Breast epithelium (tissue), 3 donors: Measurements from ENCODE around the gene ARF1.

Source experiments
- CTCF ChIP-seq, 3 donors: fragments of 450-650 bp; IDR thresholded peaks; one replicate each; pipeline ENCODE4 v1.5.1; 2016 to 2017; ENCODE audit warnings: antibody characterized with exemption in 3 of 3, mild to moderate bottlenecking in 3 of 3, moderate library complexity in 3 of 3
- POLR2AphosphoS5 ChIP-seq, 3 donors: sonication (generic); formaldehyde crosslinking; IDR thresholded peaks; one replicate each; pipeline ENCODE4 v1.6.1; 2017; ENCODE audit warnings: antibody characterized with exemption in 3 of 3

DNA sequence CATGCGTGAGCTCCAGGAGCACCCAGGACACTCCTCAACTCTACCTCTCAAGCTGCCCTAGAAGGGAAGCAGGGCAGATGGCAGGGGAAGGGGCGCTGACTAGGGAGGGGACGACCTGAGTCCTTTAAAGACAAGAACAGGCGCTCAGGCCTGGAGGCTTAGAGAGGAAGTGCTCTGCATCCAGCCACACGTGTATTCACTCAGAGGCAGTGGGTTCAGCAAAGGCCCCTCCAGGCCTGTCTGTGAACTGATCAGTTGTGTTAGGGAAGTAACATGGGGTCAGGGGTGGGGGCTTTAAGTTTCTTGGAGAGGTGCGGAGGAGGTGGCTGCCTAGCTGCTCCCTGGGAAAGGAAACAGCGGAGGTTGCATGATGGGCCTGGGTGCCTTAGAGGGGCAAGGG lies 37.1 kb upstream of the ARF1 start:
- TF ChIP-seq CTCF (IDR thresholded peaks at IDR 0.05) (no peak), POLR2AphosphoS5 (IDR thresholded peaks at IDR 0.05) (no peak)
